Mesenteric fat pad (tissue), 1 donor: ENCODE data around the gene MRS2. TPM values are rescaled to one million over a fixed set of nuclear protein-coding genes. Genes with fewer than 3 reads are reported as not detected.

Experiments used
- DNase-seq: peaks from one replicate; pipeline ENCODE4 v3.0.0-alpha.2; 2020; ENCODE audit warnings: low spot score
- total RNA-seq: library from RNA; stranded (reverse); fragmentation: NEBNext Ultra II Directional; extraction: Animal tissue kit (Norgen Biotek cat#: 25700); gene quantifications from one replicate; pipeline ENCODE4 v1.2.1, GENCODE V29; 2021
- donor health status: DM: yes; HTN: yes; CAD: no.

MRS2 gene
- total RNA-seq, 1 donor from 2014 or later: 20.6 TPM

GRCh38 chr6:24428615-24429014 is 25.9 kb downstream of the MRS2 start:
- no peak for DNase-seq

- no peak for DNase-seq
Observed at GRCh38 chr6:24429146-24429545, 26.4 kb downstream of the MRS2 start.

- no peak for DNase-seq
Observed at GRCh38 chr6:24430086-24430485, 27.4 kb downstream of the MRS2 start.

GRCh38 chr6:24431045-24431451 is 28.3 kb downstream of the MRS2 start:
- DNase-seq: no peak

GRCh38 chr6:24432611-24433010 is 29.9 kb downstream of the MRS2 start:
- no peak for DNase-seq

GRCh38 chr6:24436979-24437378 is 34.2 kb downstream of the MRS2 start:
- DNase-seq: no peak

GRCh38 chr6:24439858-24440539 is 37.3 kb downstream of the MRS2 start:
- no peak for DNase-seq

- no peak for DNase-seq
Observed at GRCh38 chr6:24440897-24441598, 38.3 kb downstream of the MRS2 start.

GRCh38 chr6:24441599-24441904 is 38.8 kb downstream of the MRS2 start:
- no peak for DNase-seq

- no peak for DNase-seq
Observed at GRCh38 chr6:24444588-24444987, 41.9 kb downstream of the MRS2 start.

- no peak for DNase-seq
Observed at GRCh38 chr6:24445704-24446103, 43.0 kb downstream of the MRS2 start.

GRCh38 chr6:24446670-24447069 is 43.9 kb downstream of the MRS2 start:
- no peak for DNase-seq

GRCh38 chr6:24448396-24448795 is 45.7 kb downstream of the MRS2 start:
- DNase-seq: no peak

- no peak for DNase-seq
Observed at GRCh38 chr6:24448828-24449525, 46.2 kb downstream of the MRS2 start.

- DNase-seq: no peak
Observed at GRCh38 chr6:24451581-24452388, 49.0 kb downstream of the MRS2 start.

GRCh38 chr6:24453921-24454320 is 51.2 kb downstream of the MRS2 start:
- DNase-seq: no peak

GRCh38 chr6:24454452-24454851 is 51.7 kb downstream of the MRS2 start:
- DNase-seq: no peak

GRCh38 chr6:24455061-24455460 is 52.3 kb downstream of the MRS2 start:
- DNase-seq: no peak

- DNase-seq: no peak
Observed at GRCh38 chr6:24458134-24458533, 55.4 kb downstream of the MRS2 start.

- no peak for DNase-seq
Observed at GRCh38 chr6:24458941-24459340, 56.2 kb downstream of the MRS2 start.

GRCh38 chr6:24460966-24461365 is 58.2 kb downstream of the MRS2 start:
- no peak for DNase-seq
